Activated CD8-positive, alpha-beta memory T cell treated with anti-CD3 and anti-CD28 coated beads, Interleukin-2, amount 50 U/mL, for 1 hour (primary cell): ENCODE data around the gene SLFN5.
"Not testable (repeated sequence)": the region's sequence is repeated elsewhere in the genome, so short reads cannot be mapped to it uniquely, and the experiment has no call there.

Source experiments
- DNase-seq: peaks from one replicate; pipeline ENCODE4 v3.0.0-alpha.2; 2020; ENCODE audit errors: extremely low read depth

The SLFN5 gene

DNA sequence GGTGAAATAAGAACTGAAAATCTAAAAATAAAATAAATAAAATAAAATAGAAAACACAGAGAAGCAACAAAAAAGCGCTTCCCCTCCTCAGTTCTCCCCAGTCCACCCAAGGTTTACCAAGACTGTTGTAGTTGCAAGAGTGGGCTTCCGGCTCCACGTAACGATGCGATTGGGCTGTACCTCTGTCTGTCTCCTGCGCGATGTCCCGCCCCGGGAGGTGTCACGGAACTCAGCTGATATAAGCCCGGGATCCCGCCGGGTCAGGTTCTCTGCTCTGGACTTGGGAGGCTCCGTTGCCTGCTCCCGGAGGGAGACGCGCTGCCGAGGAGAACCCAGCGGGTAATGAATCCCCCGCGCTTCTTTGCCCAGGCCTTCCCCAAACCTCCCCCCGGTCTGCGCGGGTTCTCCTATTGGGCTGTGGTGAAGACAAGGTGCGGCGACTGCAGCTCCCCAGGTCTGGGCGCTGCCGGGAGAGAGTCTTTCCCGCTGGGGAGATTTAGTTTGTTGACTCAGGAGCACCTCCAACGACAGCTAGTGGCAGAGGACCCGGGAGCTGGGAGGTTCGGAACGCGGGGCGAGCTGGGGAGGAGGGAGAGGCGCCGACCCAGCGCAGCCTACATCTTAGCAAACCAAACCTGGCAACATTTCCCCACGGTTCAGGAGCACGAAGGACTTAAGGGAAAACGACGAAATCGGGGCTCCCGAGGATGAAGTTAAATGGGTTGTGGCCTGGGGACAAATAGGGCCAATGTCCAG is at the start of gene SLFN5:
TSS of gene SLFN5 (plus strand) at position 268 of the 756 bp plus-strand sequence. CDS start 15,619 bp downstream, outside the sequence.
- DNase-seq: peak; percentile 88

DNA sequence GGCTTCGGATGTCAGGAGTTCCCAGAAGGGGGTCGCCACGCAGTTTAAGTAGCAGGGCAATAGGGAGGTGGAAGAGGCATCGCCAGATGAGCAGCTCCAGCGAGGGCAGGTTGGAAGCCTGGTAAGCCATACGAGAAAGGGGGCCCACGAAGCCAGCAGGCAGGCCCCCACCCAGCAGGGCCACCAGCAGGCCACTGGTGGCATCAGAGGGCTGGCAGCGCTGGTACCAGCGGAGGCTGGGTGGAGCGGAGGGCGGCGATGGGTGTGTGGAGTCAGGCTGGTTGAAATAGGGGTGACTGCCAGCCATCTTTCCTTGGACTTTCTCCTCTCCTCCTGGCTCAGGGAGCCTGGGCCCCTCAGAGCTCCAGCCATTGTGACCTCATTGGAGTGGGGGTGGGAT is 48.9 kb upstream of the SLFN5 start, which contains the start of gene SLC35G3:
TSS of gene SLC35G3 (minus strand) at position 393 of the 400 bp plus-strand sequence. CDS start at position 307, 86 bp downstream.
- not testable (repeated sequence) for DNase-seq

DNA sequence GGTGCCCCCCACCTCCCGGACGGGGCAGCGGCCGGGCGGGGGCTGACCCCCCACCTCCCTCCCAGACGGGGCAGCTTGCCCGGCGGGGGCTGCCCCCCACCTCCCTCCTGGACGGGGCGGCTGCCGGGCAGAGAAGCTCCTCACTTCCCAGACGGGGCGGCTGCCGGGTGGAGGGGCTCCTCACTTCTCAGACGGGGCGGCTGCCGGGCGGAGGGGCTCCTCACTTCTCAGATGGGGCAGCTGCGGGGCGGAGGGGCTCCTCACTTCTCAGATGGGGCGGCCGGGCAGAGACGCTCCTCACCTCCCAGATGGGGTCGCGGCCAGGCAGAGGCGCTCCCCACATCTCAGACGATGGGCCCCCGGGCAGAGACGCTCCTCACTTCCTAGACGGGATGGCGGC is 47.8 kb upstream of the SLFN5 start:
- not testable (repeated sequence) for DNase-seq

DNA sequence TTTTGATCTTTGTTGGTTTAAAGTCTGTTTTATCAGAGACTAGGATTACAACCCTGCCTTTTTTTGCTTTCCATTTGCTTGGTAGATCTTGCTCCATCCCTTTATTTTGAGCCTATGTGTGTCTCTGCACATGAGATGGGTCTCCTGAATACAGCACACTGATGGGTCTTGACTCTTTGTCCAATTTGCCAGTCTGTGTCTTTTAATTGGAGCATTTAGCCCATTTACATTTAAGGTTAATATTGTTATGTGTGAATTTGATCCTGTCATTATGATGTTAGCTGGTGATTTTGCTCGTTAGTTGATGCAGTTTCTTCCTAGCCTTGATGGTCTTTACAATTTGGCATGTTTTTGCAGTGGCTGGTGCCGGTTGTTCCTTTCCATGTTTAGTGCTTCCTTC is 40.3 kb upstream of the SLFN5 start:
- not testable (repeated sequence) for DNase-seq

DNA sequence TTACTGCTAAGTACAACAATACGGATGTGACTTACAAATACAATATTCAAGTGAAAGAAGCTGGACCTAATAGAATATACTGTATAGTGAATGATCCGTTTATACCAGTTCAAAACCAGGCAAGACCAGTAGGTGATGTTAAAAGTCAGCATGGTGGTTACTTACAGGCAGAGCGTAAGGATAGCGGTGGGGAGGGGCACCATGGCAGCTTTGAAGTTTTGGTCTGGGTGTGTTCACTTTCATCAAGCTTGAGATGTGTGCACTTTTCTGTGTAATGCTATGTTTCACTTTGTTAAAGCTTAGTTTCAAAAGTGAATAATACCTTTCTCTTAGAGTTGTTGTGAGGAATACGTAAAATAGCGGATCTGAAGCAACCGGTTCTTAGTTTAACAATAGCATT is 32.1 kb upstream of the SLFN5 start:
- DNase-seq: no peak

DNA sequence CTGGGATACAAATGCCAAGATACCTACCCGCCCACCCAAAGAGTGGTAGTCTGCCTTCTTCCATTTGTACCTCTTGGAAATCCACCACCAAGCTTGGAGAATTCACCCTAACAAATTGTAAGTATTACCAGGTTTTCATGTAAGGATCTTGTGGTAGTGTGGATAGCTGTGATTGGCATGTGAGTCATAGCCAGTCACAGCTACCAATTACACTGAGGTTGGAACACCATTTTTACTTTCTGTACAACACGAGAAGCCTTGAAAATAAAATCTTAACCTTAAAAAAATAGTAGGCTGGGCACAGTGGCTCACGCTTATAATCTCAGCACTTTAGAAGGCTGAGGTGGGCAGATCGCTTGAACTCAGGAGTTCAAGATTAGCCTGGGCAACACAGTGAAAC is 30.2 kb upstream of the SLFN5 start:
- no peak for DNase-seq

DNA sequence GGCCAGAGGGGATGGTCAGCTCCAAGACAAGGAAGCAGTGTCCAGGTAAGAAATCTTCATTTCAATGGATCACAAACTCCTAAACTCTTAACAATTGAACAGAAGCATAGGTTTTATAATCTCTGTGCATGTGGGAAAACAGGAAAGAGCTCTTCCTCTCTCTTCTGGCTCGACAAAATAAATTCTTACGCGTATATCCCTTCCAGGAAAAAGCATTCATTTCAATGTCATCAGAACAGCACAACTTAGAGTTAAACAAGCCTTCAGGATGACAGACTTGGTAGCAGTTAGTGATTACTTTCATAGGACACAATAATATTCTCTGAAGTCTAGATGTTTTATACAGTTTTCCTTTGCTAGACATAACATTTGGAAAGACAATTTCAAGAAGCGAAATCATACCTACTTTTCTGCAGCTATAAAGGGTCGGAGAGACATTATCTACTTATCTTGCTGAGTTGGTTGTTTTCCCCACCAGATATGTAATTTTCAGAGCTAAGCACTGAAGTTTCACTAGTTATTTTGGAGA is 29.4 kb upstream of the SLFN5 start:
- DNase-seq: no peak

DNA sequence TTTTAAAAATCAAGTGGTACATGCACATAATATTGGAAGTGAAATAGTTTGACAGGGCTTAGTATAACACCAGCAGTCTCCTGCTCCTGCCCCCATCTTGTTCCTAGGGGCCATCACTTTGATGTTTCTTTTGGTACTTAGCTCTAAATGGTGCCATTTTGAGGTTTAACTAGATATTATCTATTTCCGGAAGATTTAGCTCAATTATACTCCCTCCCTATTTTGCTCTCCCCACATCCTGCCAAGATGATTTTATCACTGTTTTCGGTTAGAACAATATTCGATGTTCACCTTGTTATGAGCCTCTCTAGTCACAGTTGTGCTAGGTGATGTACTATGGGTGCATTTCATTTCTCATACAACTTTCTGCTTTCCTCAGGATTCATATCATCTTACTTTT is 28.7 kb upstream of the SLFN5 start:
- DNase-seq: peak; percentile 20

DNA sequence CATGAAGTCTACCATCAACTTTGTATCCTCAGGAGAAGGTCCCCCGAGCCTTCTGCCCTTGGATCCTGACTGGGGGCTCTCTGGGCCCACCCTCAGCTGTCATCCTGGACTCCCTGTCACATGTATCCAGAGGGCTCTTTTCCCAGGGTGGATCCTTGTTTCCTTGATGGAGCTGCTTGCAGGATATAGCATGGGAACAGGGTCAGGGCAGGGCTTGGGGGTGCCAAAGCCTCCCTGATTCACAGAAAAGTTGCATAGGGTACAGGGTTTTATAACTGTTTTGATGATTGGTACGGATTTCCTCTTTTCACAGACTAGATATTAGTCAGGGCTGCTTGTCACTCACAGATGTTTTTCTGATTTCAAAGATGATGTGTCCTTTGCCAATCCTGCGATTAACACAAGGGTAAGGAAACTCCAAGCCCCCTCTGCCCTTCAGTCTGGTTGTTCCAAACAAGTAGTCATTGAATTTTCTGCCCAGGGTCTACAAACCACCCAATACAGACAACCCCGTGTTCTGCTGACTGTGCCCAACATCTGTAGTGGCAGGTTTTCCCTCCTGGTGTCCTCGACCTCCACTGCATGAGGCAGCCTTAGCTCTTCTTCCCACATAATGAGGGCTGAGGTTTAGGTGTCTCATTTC is 28.1 kb upstream of the SLFN5 start:
- no peak for DNase-seq

DNA sequence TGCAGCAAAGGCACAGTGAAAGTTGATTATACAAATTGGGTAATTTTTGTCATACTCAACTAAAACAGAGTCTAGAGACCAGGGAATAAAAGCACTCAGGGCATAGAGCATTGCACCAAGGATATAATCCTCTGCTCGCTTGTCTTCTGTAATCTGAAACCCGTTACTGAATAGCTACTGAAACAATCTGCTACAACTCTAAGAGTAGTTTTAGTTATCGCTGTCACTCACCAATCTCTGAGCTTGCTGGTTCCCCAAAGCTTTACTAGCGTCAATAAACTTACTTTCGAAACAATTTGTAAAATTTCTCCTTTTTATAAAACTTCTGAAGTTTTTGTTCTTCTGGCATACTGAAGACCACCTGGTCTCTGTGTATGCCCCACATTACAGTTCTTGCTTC is 25.8 kb upstream of the SLFN5 start:
- DNase-seq: no peak

DNA sequence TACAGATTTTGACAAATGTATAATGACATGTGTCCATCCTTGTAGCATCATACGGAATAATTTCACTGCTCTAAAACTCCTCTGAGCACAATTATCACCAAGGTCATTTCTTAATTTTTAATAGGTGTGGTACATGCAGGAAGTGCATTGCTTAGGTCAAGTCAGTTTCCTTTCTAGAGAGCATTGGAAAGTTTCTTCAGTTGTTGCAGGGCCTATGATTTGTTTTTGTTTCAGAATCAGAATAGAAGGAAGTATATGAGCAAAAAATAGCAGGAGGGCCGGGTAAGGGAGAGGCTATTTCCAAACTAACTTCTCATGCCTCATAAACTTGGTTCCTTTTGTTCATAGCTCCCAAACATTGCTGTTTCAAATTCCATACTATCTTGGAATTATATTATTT is 24.0 kb upstream of the SLFN5 start:
- DNase-seq: no peak

DNA sequence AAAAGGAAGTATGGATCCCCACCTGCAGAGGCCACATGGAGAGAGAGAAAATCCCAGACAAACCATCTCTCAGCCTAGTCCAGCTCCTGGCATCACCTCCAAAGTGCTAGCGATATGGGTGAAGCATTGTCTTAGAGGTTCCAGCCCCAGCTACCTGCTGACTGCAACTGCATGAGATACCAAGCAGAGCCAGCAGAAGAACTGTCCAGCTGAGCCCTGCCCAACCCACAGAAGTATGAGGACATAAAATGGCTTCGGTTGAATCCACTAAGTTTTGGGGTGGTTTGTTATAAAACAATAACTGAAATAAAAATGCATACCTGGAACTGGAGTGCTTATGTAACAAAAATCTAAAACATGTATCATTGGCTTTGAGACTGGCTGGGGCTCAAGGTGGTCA is 20.4 kb upstream of the SLFN5 start:
- DNase-seq: no peak

DNA sequence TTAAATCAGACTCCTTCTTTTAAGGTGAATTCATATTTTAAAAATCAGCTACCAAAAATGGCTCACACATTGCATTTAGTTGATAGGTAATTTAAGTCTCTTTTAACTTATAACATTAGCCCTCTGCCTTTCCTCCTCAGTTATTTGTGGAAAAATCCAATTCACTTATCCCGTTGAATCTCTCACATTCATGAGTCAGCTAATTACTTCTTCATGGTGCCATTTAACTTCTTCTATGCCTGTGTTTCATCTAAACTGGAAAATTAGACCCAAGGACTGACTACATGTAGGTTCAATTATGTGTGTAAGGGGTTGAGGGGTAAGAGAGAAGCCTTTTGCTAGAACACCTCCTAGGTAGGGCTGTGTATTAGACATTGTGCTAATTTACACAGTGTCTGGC is 18.4 kb upstream of the SLFN5 start:
- no peak for DNase-seq

DNA sequence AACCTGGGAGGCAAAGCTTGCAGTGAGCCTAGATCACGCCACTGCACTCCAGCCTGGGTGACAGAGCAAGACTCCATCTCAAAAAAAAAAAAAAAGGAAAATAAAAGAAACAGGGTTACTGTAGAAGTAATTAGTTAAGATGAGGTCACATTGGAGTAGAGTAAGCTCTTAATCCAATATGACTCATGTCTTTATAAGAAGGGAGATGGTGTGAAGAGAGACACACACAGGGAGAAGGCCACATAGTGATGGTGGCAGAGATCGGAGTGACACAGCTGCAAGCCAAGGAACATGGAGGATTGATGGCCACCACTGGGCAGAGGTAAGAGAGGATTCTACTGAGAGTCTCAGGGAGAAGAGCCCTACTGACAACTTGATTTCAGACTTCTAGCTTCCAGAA is 15.3 kb upstream of the SLFN5 start:
- no peak for DNase-seq

DNA sequence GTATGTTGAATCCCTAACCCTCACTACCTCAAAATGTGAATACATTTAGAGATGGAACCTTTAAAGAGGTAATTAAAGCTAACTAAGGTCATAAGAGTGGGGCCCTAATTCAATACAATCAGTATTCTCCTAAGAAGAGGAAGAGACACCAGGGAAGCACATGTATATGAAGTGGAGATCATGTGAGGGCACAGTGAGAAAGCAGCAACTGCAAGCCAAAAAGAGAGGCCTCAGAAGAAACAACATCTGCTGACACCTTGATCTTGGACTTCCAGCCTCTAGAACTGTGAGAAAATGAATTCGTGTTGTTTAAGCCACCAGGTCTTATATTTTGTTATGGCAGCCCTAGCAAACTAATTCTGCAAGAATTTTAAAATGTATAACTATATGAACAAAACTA is 13.2 kb upstream of the SLFN5 start:
- DNase-seq: no peak

DNA sequence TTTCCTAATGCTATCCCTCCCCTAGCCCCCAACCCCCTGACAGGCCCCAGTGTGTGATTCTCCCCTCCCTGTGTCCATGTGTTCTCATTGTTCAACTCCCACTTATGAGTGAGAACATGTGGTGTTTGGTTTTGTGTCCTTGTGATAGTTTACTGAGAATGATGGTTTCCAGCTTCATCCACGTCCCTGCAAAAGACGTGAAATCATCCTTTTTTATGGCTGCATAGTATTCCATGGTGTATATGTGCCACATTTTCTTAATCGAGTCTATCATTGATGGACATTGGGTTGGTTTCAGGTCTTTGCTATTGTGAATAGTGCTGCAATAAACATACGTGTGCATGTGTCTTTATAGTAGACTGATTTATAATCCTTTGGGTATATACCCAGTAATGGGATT is 8.6 kb upstream of the SLFN5 start:
- not testable (repeated sequence) for DNase-seq

DNA sequence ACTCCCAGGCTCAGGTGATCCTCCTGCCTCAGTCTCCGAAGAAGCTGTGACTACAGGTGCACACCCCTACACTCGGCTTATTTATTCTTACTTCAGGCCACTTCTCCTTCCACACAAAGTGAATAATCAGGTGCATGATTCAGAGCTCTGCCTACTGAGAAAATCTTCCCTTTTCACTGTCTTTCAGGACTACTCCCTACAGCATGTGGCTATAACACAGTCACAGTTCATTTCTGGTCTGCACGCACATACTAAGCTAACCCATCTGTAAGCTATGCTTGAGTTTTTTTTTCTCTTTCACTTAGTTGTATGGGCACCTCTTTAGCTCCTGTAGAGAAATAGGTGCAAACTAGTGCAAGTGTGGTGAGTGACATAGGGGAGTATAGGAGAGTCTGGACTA is 7.6 kb upstream of the SLFN5 start:
- DNase-seq: no peak

DNA sequence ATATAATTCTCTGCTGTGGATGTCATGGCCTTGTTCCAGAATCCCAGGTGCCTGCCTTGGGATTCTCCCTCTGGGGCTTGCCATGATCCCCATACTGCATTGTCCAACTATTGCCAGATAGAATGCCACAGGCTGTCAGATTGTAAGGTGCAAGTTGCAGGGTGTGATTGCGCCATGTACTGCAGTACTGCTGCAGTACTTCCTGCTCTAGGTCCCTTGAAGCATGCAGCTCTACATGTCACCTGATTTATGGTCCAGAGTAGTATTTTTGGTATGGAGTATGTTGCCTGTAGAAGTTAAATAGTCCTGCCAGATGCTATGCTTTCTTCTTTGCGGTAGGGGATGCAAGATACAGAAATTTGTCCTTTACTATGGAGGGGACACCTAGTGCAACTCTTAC is 7.0 kb upstream of the SLFN5 start:
- DNase-seq: no peak

DNA sequence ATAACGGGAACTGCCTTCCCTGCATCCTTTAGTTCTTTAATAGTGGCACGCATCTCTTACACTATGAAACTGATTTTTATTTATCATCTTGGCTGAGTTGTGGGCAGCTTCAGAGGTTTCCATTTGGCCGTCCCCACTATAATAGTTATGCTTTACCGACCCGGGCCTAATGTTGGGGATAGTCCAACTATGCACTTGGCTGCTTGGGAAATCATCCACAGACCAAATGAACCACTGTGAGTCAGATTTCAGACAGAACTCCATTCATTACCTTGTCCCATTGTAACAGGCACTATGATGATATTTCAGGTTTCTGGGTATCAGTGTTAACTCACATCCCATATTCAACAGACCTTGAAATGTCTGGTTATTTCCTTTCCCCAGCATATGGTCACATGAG is 6.1 kb upstream of the SLFN5 start:
- DNase-seq: no peak

DNA sequence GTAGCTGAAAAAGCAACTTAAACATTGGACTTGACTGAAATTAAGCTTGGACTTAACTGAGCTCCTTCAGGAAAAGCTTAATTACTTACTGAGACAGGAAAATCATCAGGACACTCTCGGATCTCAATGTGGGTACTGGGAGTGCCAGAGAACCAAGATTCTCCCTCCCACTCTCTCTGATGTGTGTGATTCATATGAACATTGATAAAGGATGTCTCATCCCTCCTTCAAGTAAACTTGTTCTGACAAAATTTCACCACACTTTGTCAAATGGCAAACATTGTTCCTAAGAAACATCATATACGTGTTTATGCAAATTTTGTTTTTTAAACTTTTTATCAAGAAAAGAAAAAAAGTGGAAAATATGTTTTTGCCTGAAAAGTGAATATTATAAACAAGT is 4.1 kb upstream of the SLFN5 start:
- DNase-seq: no peak

DNA sequence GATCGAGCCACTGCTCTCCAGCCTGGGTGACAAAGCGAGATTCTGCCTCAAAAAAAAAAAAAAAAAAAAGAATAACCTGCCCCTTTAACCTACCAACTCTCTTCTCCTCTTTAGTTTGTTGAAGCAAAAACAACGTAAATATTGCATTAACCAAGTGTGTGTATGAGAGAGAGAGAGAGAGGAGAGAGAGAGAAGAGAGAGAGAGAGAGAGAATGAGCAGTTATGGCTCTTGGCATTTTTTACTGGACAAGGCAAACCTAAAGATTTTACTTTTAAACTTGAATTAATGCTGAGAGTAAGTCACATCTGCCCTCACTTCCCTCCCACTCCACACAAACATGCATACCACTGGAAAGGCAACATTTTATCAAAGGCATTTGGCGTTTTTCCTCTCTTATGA is 3.0 kb upstream of the SLFN5 start:
- no peak for DNase-seq

DNA sequence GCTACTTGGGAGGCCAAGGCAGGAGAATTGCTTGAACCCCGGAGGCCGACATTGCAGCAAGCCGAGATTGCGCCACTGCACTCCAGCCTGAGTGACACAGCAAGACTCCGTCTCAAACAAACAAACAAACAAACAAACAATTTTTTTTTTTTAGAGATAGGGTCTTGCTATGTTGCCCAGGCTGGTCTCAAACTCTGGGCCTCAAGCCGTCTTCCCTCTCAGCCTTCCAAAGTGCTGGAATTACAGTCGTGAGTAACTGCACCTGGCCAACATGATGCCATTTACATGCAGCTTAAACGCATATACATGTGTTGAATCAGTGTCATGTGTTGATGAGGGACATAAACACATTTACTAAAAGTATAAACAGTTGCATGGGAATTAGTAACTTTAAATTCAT is 2.0 kb upstream of the SLFN5 start:
- no peak for DNase-seq

DNA sequence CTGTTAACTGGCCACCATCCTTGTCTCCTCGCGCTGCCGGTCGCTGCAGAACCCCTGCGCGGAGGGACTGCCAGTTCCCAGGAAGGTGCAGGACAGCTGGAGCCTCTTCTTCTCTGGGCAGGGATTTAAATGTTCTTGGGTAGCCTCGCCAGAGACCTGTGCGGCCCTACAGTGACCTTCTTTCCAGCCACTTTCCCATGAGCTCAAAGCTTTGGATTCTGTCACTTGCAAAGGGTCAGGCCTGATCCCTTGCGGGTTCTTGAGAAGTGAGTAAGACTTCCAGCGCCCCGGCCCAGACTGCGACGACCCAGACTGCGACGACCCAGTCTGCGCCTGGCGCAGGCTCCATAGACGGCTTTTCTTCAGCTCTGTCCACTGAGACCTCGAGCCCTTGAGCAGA is 1.4 kb upstream of the SLFN5 start:
- no peak for DNase-seq
